IPS-15b (cell line): ENCODE measurements around the gene MAP2.
"Not testable (repeated sequence)": the region's sequence is repeated elsewhere in the genome, so short reads cannot be mapped to it uniquely, and the experiment has no call there.

Source experiments
- H3K27me3 ChIP-seq: one replicate; pipeline ENCODE4 v1.6.1; 2013; ENCODE audit warnings: low read length; ENCODE audit not compliant: control insufficient read depth, insufficient read depth
- H3K36me3 ChIP-seq: one replicate; pipeline ENCODE4 v1.6.1; 2013; ENCODE audit warnings: low read length; ENCODE audit not compliant: control insufficient read depth, insufficient read depth
- H3K4me1 ChIP-seq: one replicate; pipeline ENCODE4 v1.6.1; 2013; ENCODE audit warnings: mild to moderate bottlenecking, low read length; ENCODE audit not compliant: control insufficient read depth, insufficient read depth
- H3K4me3 ChIP-seq: one replicate; pipeline ENCODE4 v1.5.1; 2013; ENCODE audit warnings: low read depth, low read length
- H3K9ac ChIP-seq: one replicate; pipeline ENCODE4 v1.6.1; 2013; ENCODE audit warnings: low read depth, mild to moderate bottlenecking, low read length
- H3K9me3 ChIP-seq: one replicate; pipeline ENCODE4 v1.6.1; 2013; ENCODE audit warnings: mild to moderate bottlenecking, low read length; ENCODE audit not compliant: control insufficient read depth, insufficient read depth

MAP2 gene

GRCh38 chr2:209581040-209581439, 157.2 kb downstream of the MAP2 start:
- Histone ChIP-seq H3K27me3 (no peaks in the 10 kb centered on the region), H3K4me1 (peaks cover 10% of the 10 kb centered on the region), H3K9ac (no peak overlapping the region), H3K36me3 (no peaks in the 10 kb centered on the region), H3K4me3 (no peak overlapping the region), H3K9me3 (no peaks in the 10 kb centered on the region)

- H3K36me3 ChIP-seq = no peaks in the 10 kb centered on the region
- H3K4me1 ChIP-seq = peaks cover 10% of the 10 kb centered on the region
- no peak overlapping the region for H3K9ac ChIP-seq
- H3K4me3 ChIP-seq = no peak overlapping the region
- no peaks in the 10 kb centered on the region for H3K27me3 ChIP-seq
- no peaks in the 10 kb centered on the region for H3K9me3 ChIP-seq
Observed at GRCh38 chr2:209582281-209582680, 158.4 kb downstream of the MAP2 start.

- Histone ChIP-seq H3K9me3 (no peaks in the 10 kb centered on the region), H3K27me3 (no peaks in the 10 kb centered on the region), H3K4me1 (no peaks in the 10 kb centered on the region), H3K4me3 (no peak overlapping the region), H3K36me3 (no peaks in the 10 kb centered on the region), H3K9ac (no peak overlapping the region)
Observed at GRCh38 chr2:209584472-209584871, 160.6 kb downstream of the MAP2 start.

- Histone ChIP-seq H3K9ac (no peak overlapping the region), H3K27me3 (no peaks in the 10 kb centered on the region), H3K4me3 (no peak overlapping the region), H3K9me3 (no peaks in the 10 kb centered on the region), H3K36me3 (no peaks in the 10 kb centered on the region), H3K4me1 (no peaks in the 10 kb centered on the region)
Observed at GRCh38 chr2:209584915-209585314, 161.1 kb downstream of the MAP2 start.

GRCh38 chr2:209591021-209591420, 167.2 kb downstream of the MAP2 start:
- H3K4me3 ChIP-seq = no peak overlapping the region
- no peaks in the 10 kb centered on the region for H3K4me1 ChIP-seq
- H3K36me3 ChIP-seq = no peaks in the 10 kb centered on the region
- no peaks in the 10 kb centered on the region for H3K27me3 ChIP-seq
- no peaks in the 10 kb centered on the region for H3K9me3 ChIP-seq
- H3K9ac ChIP-seq = no peak overlapping the region

- Histone ChIP-seq H3K36me3 (no peaks in the 10 kb centered on the region), H3K9ac (no peak overlapping the region), H3K4me3 (no peak overlapping the region), H3K27me3 (no peaks in the 10 kb centered on the region), H3K4me1 (no peaks in the 10 kb centered on the region), H3K9me3 (no peaks in the 10 kb centered on the region)
Observed at GRCh38 chr2:209592106-209592505, 168.3 kb downstream of the MAP2 start.

- Histone ChIP-seq H3K9ac (no peak overlapping the region), H3K4me1 (no peaks in the 10 kb centered on the region), H3K4me3 (no peak overlapping the region), H3K27me3 (no peaks in the 10 kb centered on the region), H3K36me3 (no peaks in the 10 kb centered on the region), H3K9me3 (no peaks in the 10 kb centered on the region)
Observed at GRCh38 chr2:209593930-209594329, 170.1 kb downstream of the MAP2 start.

- Histone ChIP-seq H3K27me3 (no peaks in the 10 kb centered on the region), H3K9ac (no peak overlapping the region), H3K9me3 (no peaks in the 10 kb centered on the region), H3K4me3 (no peak overlapping the region), H3K4me1 (no peaks in the 10 kb centered on the region), H3K36me3 (no peaks in the 10 kb centered on the region)
Observed at GRCh38 chr2:209596262-209596661, 172.4 kb downstream of the MAP2 start.

- H3K27me3 ChIP-seq, H3K9ac ChIP-seq, H3K36me3 ChIP-seq, H3K9me3 ChIP-seq, H3K4me1 ChIP-seq, H3K4me3 ChIP-seq: not testable (repeated sequence)
Observed at GRCh38 chr2:209598227-209598626, 174.4 kb downstream of the MAP2 start.

- Histone ChIP-seq H3K27me3 (no peaks in the 10 kb centered on the region), H3K36me3 (no peaks in the 10 kb centered on the region), H3K4me3 (no peak overlapping the region), H3K4me1 (no peaks in the 10 kb centered on the region), H3K9me3 (no peaks in the 10 kb centered on the region), H3K9ac (no peak overlapping the region)
Observed at GRCh38 chr2:209600341-209601171, 176.7 kb downstream of the MAP2 start.

GRCh38 chr2:209601497-209601896, 177.7 kb downstream of the MAP2 start:
- no peaks in the 10 kb centered on the region for H3K36me3 ChIP-seq

GRCh38 chr2:209602259-209602658, 178.4 kb downstream of the MAP2 start:
- Histone ChIP-seq H3K4me1 (no peaks in the 10 kb centered on the region), H3K36me3 (no peaks in the 10 kb centered on the region), H3K27me3 (no peaks in the 10 kb centered on the region), H3K9me3 (no peaks in the 10 kb centered on the region), H3K4me3 (no peak overlapping the region), H3K9ac (no peak overlapping the region)

More at GRCh38 chr2:209601497-209601896, 177.7 kb downstream of the MAP2 start:
- Histone ChIP-seq H3K27me3 (no peaks in the 10 kb centered on the region), H3K9me3 (no peaks in the 10 kb centered on the region), H3K4me1 (no peaks in the 10 kb centered on the region), H3K4me3 (no peak overlapping the region), H3K9ac (no peak overlapping the region)
